ENCODE results near the gene SARDH. TPM values are rescaled to one million over a fixed set of nuclear protein-coding genes. Genes with fewer than 3 reads are reported as not detected.

Gene SARDH
- total RNA-seq, 2 experiments from 2014 or later, result 17.7 to 18.5 TPM

DNA sequence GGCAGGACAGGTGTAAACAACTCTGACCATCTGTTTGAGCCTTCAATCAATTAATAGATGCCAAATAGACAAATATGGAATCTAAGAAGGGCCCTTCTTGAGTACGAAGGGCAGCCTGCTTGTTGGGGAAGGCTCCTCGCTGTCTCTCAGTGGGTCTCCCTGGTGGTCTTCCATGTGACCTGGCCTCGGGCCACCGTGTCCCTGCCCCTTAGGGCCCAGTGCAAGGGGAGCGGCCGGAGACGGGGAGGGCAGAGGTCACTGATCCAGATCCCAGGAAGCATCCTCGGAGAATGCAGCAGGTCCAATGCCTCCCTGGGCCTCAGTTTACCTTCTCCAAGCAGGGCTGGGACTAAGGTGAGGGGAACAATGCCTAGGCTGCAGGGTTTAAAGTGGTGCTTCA lies 99.4 kb downstream of the SARDH start:
- no peaks in the 10 kb centered on the region for H3K9me3 ChIP-seq (ENCODE audit: control insufficient read depth in 1 of 2, insufficient read depth in 1 of 2, low read length in 2 of 2)
- Mint-ChIP-seq H3K27me3 (no peaks in the 10 kb centered on the region), H3K36me3 (ENCODE audit: low read depth) (no peaks in the 10 kb centered on the region), H3K4me3 (no peak overlapping the region), H3K4me1 (ENCODE audit: low read depth) (no peaks in the 10 kb centered on the region), H3K27ac (no peak overlapping the region), H3K9me3 (no peaks in the 10 kb centered on the region)
- H3K27ac ChIP-seq (ENCODE audit: low read depth in 1 of 2, low read length in 2 of 2), result no peak overlapping the region
- H3K27me3 ChIP-seq (ENCODE audit: control insufficient read depth in 1 of 2, insufficient read depth in 2 of 2, low read length in 2 of 2), result no peaks in the 10 kb centered on the region
- H3K4me3 ChIP-seq (ENCODE audit: low read length), result no peak overlapping the region
- intact Hi-C loops (cut with DNase I, micrococcal nuclease), result no loop called here
- ChIA-PET POLR2A (no interaction called here), CTCF (no interaction called here)
- no peaks in the 10 kb centered on the region for H3K4me1 ChIP-seq (ENCODE audit: insufficient read depth, low read length)
- ATAC-seq (ENCODE audit: poor library complexity) (no peak), DNase-seq (no peak)
- TF ChIP-seq, protein P1, sequence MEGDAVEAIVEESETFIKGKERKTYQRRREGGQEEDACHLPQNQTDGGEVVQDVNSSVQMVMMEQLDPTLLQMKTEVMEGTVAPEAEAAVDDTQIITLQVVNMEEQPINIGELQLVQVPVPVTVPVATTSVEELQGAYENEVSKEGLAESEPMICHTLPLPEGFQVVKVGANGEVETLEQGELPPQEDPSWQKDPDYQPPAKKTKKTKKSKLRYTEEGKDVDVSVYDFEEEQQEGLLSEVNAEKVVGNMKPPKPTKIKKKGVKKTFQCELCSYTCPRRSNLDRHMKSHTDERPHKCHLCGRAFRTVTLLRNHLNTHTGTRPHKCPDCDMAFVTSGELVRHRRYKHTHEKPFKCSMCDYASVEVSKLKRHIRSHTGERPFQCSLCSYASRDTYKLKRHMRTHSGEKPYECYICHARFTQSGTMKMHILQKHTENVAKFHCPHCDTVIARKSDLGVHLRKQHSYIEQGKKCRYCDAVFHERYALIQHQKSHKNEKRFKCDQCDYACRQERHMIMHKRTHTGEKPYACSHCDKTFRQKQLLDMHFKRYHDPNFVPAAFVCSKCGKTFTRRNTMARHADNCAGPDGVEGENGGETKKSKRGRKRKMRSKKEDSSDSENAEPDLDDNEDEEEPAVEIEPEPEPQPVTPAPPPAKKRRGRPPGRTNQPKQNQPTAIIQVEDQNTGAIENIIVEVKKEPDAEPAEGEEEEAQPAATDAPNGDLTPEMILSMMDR (IDR thresholded peaks at IDR 0.05), result no peak
- H3K36me3 ChIP-seq (ENCODE audit: insufficient read depth, low read length), result no peaks in the 10 kb centered on the region

DNA sequence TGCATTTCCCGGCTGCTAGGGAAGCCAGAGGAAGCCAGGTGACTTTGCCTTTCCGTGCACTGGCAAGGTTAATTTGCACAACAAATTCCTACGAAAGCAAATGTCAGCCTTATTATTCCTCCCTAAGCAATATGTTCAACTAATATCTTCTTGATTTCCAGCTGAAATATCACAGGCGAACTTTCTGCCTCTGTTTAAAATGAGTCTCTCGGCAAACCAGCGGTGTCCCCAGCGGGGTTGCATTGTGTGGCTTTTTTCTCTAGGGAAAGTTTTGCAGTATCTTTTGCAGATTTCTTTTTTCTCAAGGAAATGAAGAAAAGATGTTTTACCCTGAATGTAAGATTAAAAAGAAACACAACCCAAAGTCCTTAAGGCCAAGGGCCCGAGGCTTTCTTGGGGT lies 100.1 kb downstream of the SARDH start:
- ChIA-PET POLR2A (no interaction called here), CTCF (no interaction called here)
- no peak overlapping the region for H3K27ac Mint-ChIP-seq
- Histone ChIP-seq H3K27me3 (ENCODE audit: control insufficient read depth in 1 of 2, insufficient read depth in 2 of 2, low read length in 2 of 2) (no peaks in the 10 kb centered on the region), H3K4me1 (ENCODE audit: insufficient read depth, low read length) (no peaks in the 10 kb centered on the region), H3K4me3 (ENCODE audit: low read length) (no peak overlapping the region), H3K36me3 (ENCODE audit: insufficient read depth, low read length) (no peaks in the 10 kb centered on the region), H3K27ac (ENCODE audit: low read depth in 1 of 2, low read length in 2 of 2) (no peak overlapping the region), H3K9me3 (ENCODE audit: control insufficient read depth in 1 of 2, insufficient read depth in 1 of 2, low read length in 2 of 2) (no peaks in the 10 kb centered on the region)
- no peaks in the 10 kb centered on the region for H3K27me3 Mint-ChIP-seq
- no peak overlapping the region for H3K4me3 Mint-ChIP-seq
- H3K4me1 Mint-ChIP-seq (ENCODE audit: low read depth), result no peaks in the 10 kb centered on the region
- DNase-seq (no peak), ATAC-seq (ENCODE audit: poor library complexity) (no peak)
- no peaks in the 10 kb centered on the region for H3K9me3 Mint-ChIP-seq
- TF ChIP-seq, protein P1 (IDR thresholded peaks at IDR 0.05), result no peak
- no peaks in the 10 kb centered on the region for H3K36me3 Mint-ChIP-seq (ENCODE audit: low read depth)
- intact Hi-C loops (cut with DNase I, micrococcal nuclease), result no loop called here

DNA sequence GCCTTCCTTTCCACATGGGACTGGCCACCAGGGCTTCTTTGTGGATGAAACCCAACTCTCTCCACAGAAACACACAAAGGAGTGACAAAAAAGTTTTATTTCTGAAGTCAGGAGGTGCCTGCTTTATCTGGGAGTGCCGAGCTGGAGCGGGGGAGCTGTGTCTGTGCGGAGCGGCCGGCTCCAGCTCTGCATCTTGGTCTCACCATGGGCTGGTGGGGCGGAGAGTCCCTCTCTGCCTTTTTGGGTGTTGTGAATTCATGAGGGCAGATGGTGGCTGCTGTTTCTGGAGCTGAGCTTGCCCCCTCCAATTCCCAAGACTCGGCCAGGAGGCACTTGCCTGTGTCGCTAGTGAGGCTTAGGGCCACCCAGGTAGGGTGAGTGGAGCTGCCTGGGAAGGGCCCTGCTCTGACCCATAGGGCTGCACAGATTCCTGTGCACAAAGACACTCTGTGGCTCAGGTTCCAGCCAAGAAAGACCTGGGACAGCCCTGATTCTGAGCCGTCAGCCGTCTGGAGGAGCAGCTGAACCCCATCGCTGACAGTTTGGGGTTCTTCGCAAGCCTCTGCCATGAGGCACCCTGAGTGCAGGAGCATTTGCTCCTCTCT lies 100.6 kb downstream of the SARDH start:
- DNase-seq, result no peak
- Mint-ChIP-seq H3K36me3 (ENCODE audit: low read depth) (no peaks in the 10 kb centered on the region), H3K27me3 (no peaks in the 10 kb centered on the region), H3K4me3 (no peak overlapping the region), H3K9me3 (no peaks in the 10 kb centered on the region), H3K27ac (no peak overlapping the region), H3K4me1 (ENCODE audit: low read depth) (no peaks in the 10 kb centered on the region)
- CTCF ChIA-PET, result no interaction called here
- intact Hi-C loops (cut with DNase I, micrococcal nuclease), result no loop called here
- Histone ChIP-seq H3K36me3 (ENCODE audit: insufficient read depth, low read length) (no peaks in the 10 kb centered on the region), H3K4me1 (ENCODE audit: insufficient read depth, low read length) (no peaks in the 10 kb centered on the region), H3K4me3 (ENCODE audit: low read length) (no peak overlapping the region), H3K9me3 (ENCODE audit: control insufficient read depth in 1 of 2, insufficient read depth in 1 of 2, low read length in 2 of 2) (no peaks in the 10 kb centered on the region), H3K27ac (ENCODE audit: low read depth in 1 of 2, low read length in 2 of 2) (no peak overlapping the region), H3K27me3 (ENCODE audit: control insufficient read depth in 1 of 2, insufficient read depth in 2 of 2, low read length in 2 of 2) (no peaks in the 10 kb centered on the region)
- TF ChIP-seq, protein P1 (IDR thresholded peaks at IDR 0.05), result no peak
- POLR2A ChIA-PET, result no interaction called here
- no peak for ATAC-seq (ENCODE audit: poor library complexity)

Data from CD4-positive, alpha-beta T cell (primary cell).